HG03521 (cell line): ENCODE measurements around the gene ZNF346.
"Not testable (repeated sequence)": the region's sequence is repeated elsewhere in the genome, so short reads cannot be mapped to it uniquely, and the experiment has no call there.

Experiments
- ATAC-seq: cut with Tn5 transposase; IDR thresholded peaks from one replicate; pipeline ENCODE4 v1.9.1; 2021; ENCODE audit warnings: mild to moderate bottlenecking, moderate library complexity; ENCODE audit not compliant: unreplicated experiment

Gene ZNF346

DNA sequence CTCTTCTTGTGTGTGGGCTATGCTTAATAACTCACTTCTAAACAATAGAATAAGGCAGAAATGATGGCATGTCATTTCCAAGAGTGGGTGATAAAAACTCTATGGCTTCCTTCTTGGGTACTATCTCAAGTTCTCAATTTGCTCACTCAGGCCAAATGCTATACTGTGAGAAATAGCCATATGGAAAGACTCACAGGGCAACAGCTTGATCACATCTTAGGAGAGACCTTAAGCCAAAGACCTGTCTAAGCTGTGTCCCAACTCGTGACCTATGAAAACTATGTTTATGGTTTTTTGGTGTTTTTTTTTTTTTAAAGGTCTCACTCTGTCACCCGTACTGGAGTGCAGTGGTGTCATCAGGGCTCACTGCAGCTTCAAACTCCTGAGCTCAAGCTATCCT lies 13.8 kb upstream of the ZNF346 start:
- no peak for ATAC-seq

DNA sequence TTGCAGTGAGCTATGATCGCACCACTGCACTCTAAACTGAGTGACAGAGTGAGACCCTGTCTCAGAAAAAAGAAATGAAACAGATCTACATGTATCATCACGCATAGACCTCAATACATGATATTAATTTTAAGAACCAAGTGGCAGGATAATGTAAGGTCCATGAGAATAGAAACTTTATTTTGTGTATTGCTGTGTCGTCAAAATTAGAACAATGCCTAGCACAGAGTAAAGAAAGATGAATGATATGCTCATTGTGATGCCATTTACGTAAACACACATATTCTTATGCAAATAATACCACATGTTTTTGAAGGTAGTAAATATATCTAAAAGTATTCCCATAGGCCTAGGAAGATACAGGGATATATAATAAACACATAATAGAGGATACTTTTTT lies 12.3 kb upstream of the ZNF346 start:
- no peak for ATAC-seq

DNA sequence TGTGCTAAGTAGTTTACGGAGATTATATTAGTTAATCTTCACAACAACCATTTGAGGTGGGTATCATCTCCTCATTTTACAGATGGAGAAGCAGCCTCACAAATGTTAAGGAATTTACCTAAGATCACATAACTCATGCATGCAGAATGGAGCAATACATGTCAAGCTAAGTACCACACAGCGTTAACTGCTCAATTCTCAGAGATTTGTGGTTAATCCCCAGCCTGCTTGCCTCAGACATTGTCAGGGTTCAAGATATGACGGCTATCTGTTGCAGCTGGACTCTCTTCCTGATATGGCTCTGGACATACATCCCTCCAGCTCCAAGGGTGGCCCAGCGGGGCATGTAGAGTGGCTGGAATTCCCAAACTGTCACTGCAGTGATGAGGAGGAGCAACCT lies 7.3 kb upstream of the ZNF346 start:
- ATAC-seq = no peak

DNA sequence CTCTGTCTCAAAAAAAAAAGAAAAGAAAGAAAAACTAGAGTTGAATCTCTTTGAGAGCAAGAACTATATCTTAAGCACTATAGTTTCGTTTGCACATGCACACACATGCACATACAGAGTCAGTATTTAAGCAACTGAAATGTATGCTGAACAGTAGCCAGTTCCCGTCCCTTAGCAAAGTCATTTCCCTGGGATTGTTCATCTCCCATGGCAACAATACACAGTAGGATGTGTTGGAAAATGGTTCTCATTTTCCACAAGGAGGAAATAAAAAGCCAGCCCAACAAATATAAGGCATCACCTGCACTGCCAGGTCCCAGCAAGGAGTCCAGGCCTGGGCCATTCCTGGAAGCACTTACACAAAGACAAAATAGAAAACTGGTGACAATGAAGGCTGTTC lies 4.2 kb upstream of the ZNF346 start:
- ATAC-seq = no peak

DNA sequence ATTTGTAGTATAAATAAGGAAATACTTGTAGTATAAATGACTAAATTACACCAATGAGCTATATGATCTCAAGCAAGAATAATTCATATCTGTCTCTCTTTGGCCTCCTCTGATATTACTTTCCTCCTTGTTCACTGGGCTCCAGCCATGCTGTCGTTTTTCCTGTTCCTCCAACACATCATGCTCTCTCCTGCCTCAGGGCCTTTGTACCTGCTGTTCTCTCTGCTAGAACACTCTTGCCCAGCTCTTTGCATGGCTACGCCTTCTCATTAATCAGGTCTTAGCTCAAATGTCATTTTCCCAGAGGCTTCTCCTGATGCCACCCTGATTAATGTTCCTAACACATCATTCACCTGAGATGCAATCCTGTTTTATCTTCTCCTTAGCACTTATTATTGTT lies 2.5 kb upstream of the ZNF346 start:
- no peak for ATAC-seq

DNA sequence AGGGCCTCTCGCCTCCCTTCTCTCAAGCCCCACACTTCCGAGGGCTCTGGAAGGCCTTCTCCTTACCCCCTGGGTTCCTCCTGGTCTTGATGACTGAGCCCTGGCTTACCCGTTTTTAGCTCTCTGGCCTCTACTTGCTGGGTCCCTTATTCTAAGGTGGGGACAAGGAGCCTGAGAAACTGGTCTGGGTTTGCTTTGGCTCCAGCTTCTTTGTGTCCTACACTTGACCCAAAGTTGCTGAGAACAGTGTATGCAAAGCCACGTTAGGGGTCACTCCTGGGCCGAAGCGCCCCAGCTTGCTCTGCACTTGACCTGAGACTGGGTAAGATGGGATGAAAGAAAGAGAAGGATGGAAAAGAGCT lies 788 bp downstream of the ZNF346 start:
- ATAC-seq = peak; percentile 12

DNA sequence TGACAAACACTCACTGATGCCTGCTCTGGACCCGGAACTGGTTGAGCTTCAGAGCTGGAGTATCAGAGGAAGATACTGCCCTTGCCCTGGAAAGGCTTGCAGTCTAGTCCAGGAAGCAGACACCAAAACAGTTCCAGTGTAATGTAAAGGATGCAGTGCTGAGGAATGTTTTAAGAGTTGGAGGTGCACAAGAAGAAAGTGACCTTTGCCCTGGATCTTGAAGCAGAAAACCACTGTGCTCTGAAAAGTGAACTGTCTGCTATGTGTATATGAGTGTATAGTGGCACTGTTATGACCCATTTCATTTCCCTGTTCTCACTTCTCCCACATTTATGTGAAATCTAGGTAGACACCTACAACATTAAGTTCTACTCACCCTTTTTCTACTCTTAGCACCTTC lies 2.1 kb downstream of the ZNF346 start:
- no peak for ATAC-seq

DNA sequence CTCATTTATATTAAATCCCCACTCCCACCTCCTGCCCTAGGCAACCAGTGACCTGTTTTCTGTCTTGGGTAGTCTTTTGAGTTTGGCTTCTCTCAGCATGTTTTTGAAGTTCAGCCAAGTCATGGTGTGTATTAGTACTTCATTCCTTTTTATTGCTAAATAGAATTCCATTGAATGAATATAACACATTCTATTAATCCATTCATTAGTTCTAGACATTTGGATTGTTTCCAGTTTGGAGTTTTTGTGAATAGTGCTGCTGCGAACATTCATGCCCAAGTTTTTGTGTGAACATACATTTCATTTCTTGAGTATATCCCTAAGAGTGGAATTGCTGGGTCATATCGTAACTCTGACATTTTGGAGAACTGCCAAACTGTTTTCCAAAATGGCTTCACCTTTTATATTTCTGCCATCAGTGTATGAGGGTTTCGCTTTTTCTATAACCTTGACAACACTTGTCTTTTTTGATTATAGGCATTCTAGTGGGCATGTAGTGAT lies 2.7 kb downstream of the ZNF346 start:
- ATAC-seq = no peak

DNA sequence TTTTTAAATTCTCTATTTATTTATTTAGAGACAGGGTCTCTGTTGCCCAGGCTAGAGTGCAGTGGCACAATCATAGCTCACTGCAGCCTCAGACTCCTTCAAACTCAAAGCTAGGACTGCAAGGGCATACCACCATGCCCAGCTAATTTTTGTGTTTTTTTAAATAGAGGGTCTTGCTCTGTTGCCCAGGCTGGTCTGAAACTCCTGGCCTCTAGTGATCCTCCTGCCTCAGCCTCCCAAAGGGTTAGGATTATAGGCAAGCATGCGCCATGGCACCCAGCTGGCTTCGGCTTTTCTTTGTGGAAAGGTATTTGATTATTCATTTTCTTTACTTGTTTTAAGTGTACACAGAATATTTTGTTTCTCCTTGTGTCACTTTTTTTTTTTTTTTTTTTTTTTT lies 5.2 kb downstream of the ZNF346 start:
- no peak for ATAC-seq

DNA sequence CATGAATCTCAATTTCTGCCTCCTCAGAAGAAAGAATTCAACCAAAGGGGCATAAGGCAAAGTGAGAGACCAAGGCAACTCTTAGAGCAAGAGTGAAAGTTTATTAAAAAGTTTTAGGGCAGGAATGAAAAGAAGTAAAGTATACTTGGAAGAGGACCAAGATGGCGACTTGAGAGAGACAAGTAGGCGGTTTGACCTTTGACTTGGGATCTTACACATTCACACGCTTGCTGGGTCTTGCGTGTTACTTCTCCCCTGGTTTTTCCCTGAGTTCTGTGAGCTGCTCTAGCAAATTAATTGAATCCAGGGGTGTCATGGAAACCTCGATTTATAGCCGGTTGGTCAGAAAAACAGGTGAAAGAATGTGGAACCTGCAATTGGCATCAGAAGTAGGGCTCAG lies 7.0 kb downstream of the ZNF346 start:
- ATAC-seq = no peak

DNA sequence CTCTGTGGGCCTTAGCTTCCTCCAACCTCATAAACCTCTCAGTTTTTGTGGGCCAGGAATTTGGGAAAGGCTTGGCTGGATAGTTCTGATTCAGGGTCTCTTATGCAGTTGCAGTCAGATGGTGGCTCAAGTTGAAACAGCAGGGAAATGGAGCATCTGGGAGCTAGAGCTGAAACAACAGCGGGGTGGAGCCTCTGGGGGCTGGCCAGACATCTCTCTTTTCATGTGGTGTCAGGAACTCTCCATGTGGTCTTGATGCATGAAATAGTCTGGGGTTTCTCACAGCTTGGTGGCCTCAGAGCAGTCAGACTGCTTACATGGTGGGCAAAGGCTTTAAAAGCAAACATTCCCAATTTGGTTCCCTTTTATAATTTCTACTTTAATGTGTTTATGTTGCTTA lies 13.5 kb downstream of the ZNF346 start:
- no peak for ATAC-seq

DNA sequence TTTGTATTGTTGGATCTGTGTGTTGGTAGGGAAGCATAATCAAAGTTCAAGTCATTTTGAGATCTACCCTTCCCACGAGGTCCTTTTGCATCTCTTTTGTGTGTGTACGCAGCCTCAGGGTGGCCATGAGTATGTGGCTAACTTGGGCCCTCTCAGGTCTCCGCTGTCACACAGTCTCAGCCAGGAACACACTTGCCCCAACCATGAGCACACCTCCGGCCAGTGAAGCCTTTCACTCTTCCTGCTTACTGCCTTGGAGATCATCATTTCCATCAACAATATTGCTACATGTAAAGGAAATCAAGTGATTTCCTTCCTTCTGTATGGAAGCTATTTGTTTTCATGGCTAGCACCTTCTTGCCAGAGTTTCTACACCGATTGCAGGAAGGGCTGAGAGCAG lies 13.9 kb downstream of the ZNF346 start:
- no peak for ATAC-seq

DNA sequence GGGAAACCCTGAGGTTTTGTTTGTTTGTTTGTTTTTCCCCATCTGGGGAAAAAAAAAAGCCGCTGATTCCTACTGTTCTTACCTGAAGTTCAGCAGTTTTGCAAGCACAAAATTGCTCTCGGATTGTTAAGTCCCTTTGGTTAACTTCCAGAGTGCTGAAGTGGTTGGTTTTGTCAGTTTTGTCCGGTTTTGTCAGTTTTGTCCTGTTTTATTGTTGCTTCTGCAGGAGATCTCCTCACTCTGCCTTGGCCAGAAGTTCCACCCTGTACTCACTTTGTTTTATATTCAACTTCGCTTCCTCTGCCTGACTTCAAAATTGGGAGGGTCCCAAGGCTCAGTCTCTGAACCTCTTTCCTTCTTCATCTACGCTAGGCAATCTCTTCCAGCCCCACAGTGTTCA lies 14.4 kb downstream of the ZNF346 start:
- ATAC-seq = no peak

DNA sequence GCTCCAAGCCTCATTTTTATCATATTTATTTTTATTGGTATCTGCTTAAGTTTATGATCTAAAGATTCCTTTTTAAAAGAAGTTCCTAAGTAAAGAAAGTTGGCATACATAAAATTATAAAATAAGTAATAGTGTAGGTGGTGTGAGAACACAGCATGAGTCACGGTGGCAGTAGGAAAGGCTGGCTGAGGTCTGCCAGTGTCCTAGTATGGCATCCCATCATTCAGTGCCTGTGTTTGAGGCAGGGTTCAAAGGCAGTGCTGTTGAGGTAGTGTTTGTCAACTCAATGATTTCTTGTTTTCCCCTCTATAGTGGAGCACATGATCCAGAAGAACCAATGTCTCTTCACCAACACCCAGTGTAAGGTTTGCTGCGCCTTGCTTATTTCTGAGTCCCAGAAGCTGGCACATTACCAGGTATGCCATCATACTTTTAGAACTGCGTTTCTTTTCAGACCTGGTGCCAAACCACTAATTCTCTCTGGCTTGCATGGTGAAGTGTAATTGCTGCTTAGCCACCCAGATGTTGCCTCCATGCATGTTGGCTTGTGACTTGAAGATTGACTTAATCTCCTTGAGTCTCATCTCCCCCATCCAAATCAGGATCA lies 18.4 kb downstream of the ZNF346 start:
- no peak for ATAC-seq

DNA sequence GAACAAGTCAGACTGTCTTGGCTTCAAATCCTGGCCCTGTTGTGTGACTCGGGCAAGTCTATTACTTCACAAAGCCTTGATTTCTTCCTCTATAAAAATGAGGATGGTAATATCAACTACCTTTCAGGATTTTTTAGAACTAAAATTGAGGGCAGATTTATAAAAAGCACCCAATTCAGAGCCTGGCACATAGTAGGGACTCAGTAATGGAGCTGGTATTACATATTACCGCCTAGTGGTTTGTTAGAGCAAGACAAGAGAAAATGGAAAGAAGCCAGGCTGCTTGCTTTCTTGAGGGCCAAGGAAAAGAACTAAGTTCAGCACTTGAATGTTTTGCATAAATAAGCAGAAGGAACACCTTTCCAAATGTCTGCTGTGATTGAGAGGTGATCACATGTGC lies 19.4 kb downstream of the ZNF346 start:
- ATAC-seq = no peak

DNA sequence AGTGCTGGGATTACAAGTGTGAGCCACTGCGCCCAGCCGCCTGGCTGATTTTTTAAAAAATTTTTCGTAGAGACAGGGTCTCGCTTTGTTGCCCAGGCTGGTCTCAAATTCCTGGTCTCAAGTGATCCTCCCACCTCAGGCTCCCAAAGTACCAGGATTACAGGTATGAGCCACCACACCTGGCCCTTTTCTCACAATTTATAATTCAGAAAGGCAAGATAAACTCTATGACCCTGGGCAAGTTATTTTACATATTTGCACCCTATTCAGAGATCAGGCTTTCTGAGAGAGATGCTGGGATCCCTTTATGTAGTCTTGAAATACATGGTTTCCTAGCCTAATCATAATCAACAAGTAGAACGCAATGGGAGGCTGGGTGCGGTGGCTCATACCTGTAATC lies 20.6 kb downstream of the ZNF346 start:
- no peak for ATAC-seq

DNA sequence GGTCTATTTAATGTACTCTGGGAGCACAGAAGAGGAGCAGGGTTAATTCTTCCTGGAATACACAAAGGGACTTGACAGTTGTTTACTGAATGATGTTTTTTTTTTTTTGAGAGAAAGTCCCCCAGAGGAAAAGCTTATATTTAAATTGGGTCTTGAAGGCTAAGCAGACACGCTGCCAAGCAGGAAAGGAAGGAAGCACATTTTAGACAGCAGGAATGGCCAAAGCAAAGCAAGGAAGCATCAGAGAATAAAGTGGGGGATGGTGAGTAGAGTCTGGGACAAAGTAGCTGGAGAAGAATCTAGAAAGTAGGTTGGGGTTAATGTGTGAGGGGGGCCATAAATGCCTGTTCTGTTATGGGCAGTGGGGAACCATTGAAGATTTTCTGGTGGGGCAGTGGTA lies 21.5 kb downstream of the ZNF346 start:
- ATAC-seq = no peak

DNA sequence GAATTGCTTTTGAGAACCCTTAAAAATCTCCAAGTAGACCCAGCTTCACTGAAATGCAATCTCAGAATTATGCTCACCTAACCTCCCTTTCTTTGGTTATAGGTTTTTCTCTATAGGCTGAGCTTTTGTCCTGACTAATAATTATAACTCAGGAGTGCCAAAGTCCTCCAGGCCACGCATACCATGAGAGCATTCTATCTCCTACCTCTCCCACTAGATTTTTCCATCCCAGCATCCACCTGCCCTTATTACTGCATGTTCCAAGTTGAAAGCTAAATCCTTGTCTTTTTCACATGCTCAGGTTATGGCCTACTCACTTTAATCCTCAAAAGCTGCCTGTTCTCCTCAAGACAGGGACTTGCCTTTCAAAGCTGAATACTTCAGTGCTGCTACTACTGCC lies 22.1 kb downstream of the ZNF346 start:
- no peak for ATAC-seq

DNA sequence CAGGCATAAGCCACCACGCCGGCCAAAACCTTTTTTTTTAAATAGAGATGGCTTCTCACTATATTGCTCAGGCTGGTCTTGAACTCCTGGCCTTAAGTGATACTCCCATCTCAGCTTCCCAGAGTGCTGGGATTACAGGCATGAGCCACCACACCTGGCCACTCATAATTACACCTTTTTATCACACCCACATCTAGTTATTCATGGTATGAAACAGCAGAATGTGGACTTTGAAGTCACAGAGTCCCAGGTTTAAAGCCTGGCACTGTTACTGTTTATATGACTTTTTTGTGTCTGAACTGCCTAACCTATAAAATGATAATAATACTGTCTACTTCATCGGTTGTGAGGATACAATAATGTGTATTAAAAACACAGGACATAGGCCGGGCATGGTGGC lies 23.1 kb downstream of the ZNF346 start:
- ATAC-seq = no peak

DNA sequence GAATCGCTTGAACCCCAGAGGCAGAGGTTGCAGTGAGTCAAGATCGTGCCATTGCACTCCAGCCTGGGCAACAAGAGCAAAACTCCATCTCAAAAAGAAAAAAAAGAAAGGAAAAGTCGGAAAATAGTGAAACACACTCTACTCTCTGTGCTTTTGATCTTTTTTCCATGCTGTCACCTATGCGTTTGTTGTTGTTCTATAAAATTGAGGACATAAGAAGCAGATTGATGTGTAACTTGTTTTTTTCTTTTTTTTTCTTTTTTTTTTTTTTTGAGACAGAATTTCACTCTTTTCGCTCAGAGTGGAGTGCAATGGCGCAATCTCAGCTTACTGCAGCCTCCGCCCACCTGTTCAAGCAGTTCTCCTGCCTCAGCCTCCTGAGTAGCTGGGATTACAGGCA lies 26.0 kb downstream of the ZNF346 start:
- not testable (repeated sequence) for ATAC-seq

DNA sequence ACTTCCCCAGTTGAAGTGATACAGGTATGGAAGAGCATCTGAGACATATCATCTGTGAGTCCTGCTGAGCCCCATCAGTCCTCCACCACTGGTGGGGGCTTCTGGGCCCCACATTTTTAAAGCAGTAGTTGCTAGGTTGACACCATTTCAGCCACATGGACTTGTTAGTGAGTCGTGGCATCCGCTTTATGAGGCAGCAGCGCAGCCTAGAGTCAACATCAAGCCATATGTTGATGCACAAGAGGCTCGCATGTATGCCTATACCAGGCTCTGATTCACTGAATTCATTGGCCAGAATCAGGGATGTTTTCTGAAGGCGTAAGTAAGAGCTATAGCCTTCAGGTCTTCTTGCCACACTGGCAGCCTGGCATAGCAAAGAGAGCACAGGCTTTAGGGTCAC lies 26.8 kb downstream of the ZNF346 start:
- ATAC-seq = no peak

DNA sequence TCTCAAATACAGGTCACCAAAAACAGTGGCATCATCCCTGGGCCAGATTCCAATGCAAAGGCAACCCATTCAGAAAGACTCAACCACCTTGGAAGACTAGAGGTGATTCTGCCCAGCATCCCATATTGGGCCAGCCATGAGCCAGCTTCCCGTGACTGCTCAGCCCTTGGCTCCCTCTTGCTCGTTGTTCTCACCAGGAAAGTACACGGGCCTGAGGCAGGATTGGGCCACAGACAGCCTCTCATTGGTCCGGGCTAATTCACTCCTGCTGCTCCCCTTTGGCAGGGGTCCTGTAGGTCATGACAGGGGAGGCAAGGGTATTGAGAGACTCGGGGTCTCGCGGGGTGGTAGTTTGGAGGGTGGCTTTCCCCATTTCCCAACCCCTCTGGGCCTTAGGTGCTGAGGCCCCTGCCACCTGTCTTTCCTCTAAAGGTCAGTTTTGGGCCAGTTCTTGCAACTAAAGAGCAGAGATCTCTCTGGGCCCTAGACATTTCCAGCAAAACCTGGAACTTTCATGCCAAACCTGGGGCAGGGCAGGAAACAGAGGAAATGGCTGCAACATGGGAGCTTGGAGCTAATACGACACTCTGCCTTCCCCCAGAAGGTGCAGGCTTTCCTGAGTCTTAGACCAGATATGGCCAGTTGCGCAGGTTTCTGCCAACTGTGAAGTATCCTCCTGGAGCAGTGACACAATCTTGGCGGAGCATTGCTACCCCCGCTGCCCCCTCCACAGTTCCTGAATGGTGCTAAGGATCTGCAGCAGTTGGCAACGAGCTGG lies 42.2 kb downstream of the ZNF346 start:
- ATAC-seq = no peak

DNA sequence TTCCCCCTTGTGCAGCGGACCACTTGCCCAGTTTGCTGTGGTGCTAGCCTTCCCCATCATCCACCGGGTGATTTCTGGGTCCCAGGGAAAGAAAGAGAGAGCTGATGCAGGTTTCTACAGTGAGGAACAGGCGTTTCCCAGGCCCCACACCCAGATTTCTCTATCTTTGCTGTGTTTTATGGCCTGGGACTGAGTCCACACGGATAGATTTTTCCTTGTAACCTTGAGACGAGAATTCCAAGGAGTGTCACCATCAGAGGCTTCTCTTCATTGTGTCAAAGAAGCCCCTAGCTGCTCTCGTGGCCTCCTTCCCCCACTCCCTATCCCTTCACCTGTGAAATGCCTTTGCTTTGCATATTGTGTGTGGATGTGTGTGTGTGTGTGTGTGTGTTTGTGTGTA lies 43.0 kb downstream of the ZNF346 start:
- ATAC-seq = no peak
